HepG2 (cell line): ENCODE results near the gene GNG12. TPM values are rescaled to one million over a fixed set of nuclear protein-coding genes. Genes with fewer than 3 reads are reported as not detected.

Experiments
- ATAC-seq: fragments of 200-7000 bp; cut with Tn5 transposase; 3 replicates; pipeline ENCODE4 v1.9.1; 2020; ENCODE audit warnings: mild to moderate bottlenecking, moderate library complexity
- BruUV-seq: library from RNA; stranded (reverse); fragments of 400-500 nt; replicated peaks from 2 replicates; lab custom pipeline; 2021; lab: Mats Ljungman, UMichigan
- CTCF ChIA-PET: fragments of 300-600 bp; formaldehyde crosslinking; extraction: SDS; loops from one replicate; lab custom pipeline; 2021; ENCODE audit warnings: low total read pairs, inconsistent platforms, low intra/inter-chr PET ratio; lab: Yijun Ruan, JAX
- POLR2A ChIA-PET: fragments of 350-600 bp; sonication (Branson Sonifier 250); formaldehyde crosslinking; loops from one replicate; lab custom pipeline; 2020; ENCODE audit warnings: antibody characterized with exemption, inconsistent platforms; lab: Yijun Ruan, JAX
- DNase-seq: peaks from one replicate; pipeline ENCODE4 v3.0.0-alpha.2; 2015; ENCODE audit warnings: low spot score
- FAIRE-seq: peaks from 3 replicates; lab custom pipeline; 2011; peaks lifted over from hg19 to GRCh38; lab: Jason Lieb, UNC
- H2AFZ ChIP-seq: one replicate; pipeline ENCODE4 v1.6.1; 2011; ENCODE audit warnings: low read length, inconsistent platforms
- H3K27ac ChIP-seq: fragments of 300-600 bp; 3 replicates; pipeline ENCODE4 v1.8.0; 2011; ENCODE audit warnings: mixed run types, mild to moderate bottlenecking, mixed read lengths, low read length, inconsistent platforms; ENCODE audit not compliant: insufficient read depth; ENCODE audit errors: extremely low read length
- H3K27me3 ChIP-seq, 2 experiments: fragments of 200-600 bp in 1 of 2; 2 replicates in 1 of 2; 3 replicates in 1 of 2; pipeline versions ENCODE4 v1.6.0 to v1.8.0; 2011; ENCODE audit warnings: low read length in 2 of 2, mild to moderate bottlenecking in 2 of 2, moderate library complexity in 2 of 2, inconsistent platforms in 1 of 2; ENCODE audit not compliant: insufficient read depth in 2 of 2, control insufficient read depth in 1 of 2
- H3K36me3 ChIP-seq, 2 experiments: fragments of 200-600 bp in 1 of 2; replicated peaks in 1 of 2; 2 replicates in 1 of 2; 3 replicates in 1 of 2; pipeline versions ENCODE4 v1.5.1 to v1.8.0; 2011; ENCODE audit warnings: low read length in 2 of 2, inconsistent platforms in 1 of 2; ENCODE audit not compliant: insufficient read depth in 2 of 2, control insufficient read depth in 1 of 2
- H3K4me1 ChIP-seq: 2 replicates; pipeline ENCODE4 v1.5.1; 2012; ENCODE audit warnings: low read length, inconsistent platforms; ENCODE audit not compliant: insufficient read depth
- H3K4me2 ChIP-seq: 2 replicates; pipeline ENCODE4 v1.6.0; 2011; ENCODE audit warnings: low read depth, low read length, inconsistent platforms
- H3K4me3 ChIP-seq, 3 experiments: fragments of 200-600 bp in 1 of 3; sonication (generic), shearing (Covaris generic) in 1 of 3; replicated peaks in 1 of 3; 2 replicates each; pipeline ENCODE4 v1.5.1; 2011 to 2016; ENCODE audit warnings: low read length in 3 of 3, inconsistent platforms in 2 of 3, low read depth in 2 of 3, mild to moderate bottlenecking in 2 of 3, control low read depth in 1 of 3, mixed read lengths in 1 of 3; ENCODE audit not compliant: insufficient read depth in 1 of 3
- H3K79me2 ChIP-seq: one replicate; pipeline ENCODE4 v1.6.1; 2011; ENCODE audit warnings: low read length, inconsistent platforms; ENCODE audit not compliant: insufficient read depth
- H3K9ac ChIP-seq: 2 replicates; pipeline ENCODE4 v1.6.0; 2011; ENCODE audit warnings: mild to moderate bottlenecking, low read depth, low read length, inconsistent platforms; ENCODE audit not compliant: insufficient read depth
- H3K9me3 ChIP-seq: 2 replicates; pipeline ENCODE4 v1.5.1; 2012; ENCODE audit warnings: mild to moderate bottlenecking, low read length
- H4K20me1 ChIP-seq: 2 replicates; pipeline ENCODE4 v1.6.0; 2011; ENCODE audit warnings: inconsistent platforms, mild to moderate bottlenecking, low read length, moderate library complexity; ENCODE audit not compliant: insufficient read depth
- CAMTA2 ChIP-seq: sonication (generic); formaldehyde crosslinking; IDR thresholded peaks from 2 replicates; pipeline ENCODE4 v1.4.0; 2020; ENCODE audit warnings: mild to moderate bottlenecking, missing genetic modification reagents, borderline replicate concordance
- CCAR2 ChIP-seq: fragments of 200-400 bp; formaldehyde crosslinking; optimal IDR thresholded peaks from 2 replicates; pipeline ENCODE3; 2018; ENCODE audit warnings: low read depth, mild to moderate bottlenecking, low read length, moderate library complexity
- CEBPZ ChIP-seq: IDR thresholded peaks from 2 replicates; pipeline ENCODE4 v1.6.1; 2012; ENCODE audit warnings: low read length, improper control_type of control experiment
- ETV6 ChIP-seq: sonication (generic); formaldehyde crosslinking; conservative IDR thresholded peaks from 2 replicates; pipeline ENCODE4 v1.4.0; 2020; ENCODE audit warnings: missing genetic modification reagents
- GATAD1 ChIP-seq: IDR thresholded peaks from 2 replicates; pipeline ENCODE4 v1.6.1; 2016; ENCODE audit warnings: missing genetic modification reagents, missing compliant biosample characterization
- GMEB2 ChIP-seq: IDR thresholded peaks from 2 replicates; pipeline ENCODE4 v1.6.1; 2016; ENCODE audit warnings: missing biosample characterization, missing genetic modification reagents, low read depth
- KAT8 ChIP-seq: IDR thresholded peaks from 2 replicates; pipeline ENCODE4 v1.6.1; 2016; ENCODE audit warnings: missing genetic modification reagents, missing compliant biosample characterization
- MED13 ChIP-seq: sonication (generic); formaldehyde crosslinking; IDR thresholded peaks from 2 replicates; pipeline ENCODE4 v1.5.0; 2020; ENCODE audit warnings: missing genetic modification reagents
- MLLT10 ChIP-seq: sonication (generic); formaldehyde crosslinking; IDR thresholded peaks from 2 replicates; pipeline ENCODE4 v1.4.0; 2020; ENCODE audit warnings: missing genetic modification reagents
- RARG ChIP-seq: sonication (generic); formaldehyde crosslinking; IDR thresholded peaks from 2 replicates; pipeline ENCODE4 v1.4.0; 2020; ENCODE audit warnings: low read depth, mild to moderate bottlenecking, missing genetic modification reagents
- RFX5 ChIP-seq: IDR thresholded peaks from 2 replicates; pipeline ENCODE4 v1.6.1; 2011; ENCODE audit warnings: low read depth, low read length, improper control_type of control experiment
- USF2 ChIP-seq, 2 experiments: sonication (generic) in 1 of 2; formaldehyde crosslinking in 1 of 2; IDR thresholded peaks; 2 replicates each; pipeline versions ENCODE4 v1.5.1 to v1.6.1; 2011 to 2020; ENCODE audit warnings: borderline replicate concordance in 1 of 2, low read depth in 1 of 2, low read length in 1 of 2, mild to moderate bottlenecking in 1 of 2, missing genetic modification reagents in 1 of 2, moderate library complexity in 1 of 2
- ZMYM3 ChIP-seq: sonication (generic); formaldehyde crosslinking; IDR thresholded peaks from 2 replicates; pipeline ENCODE4 v1.5.1; 2020; ENCODE audit warnings: mild to moderate bottlenecking, missing genetic modification reagents
- ZNF253 ChIP-seq: sonication (generic); formaldehyde crosslinking; IDR thresholded peaks from 2 replicates; pipeline ENCODE4 v1.8.0; 2022; ENCODE audit warnings: mild to moderate bottlenecking, missing genetic modification reagents, borderline replicate concordance
- ZNF337 ChIP-seq: sonication (generic); formaldehyde crosslinking; IDR thresholded peaks from 2 replicates; pipeline ENCODE4 v1.5.1; 2020; ENCODE audit warnings: missing genetic modification reagents, low read depth, mild to moderate bottlenecking, borderline replicate concordance
- ZNF33B ChIP-seq: sonication (generic); formaldehyde crosslinking; IDR thresholded peaks from 2 replicates; pipeline ENCODE4 v1.5.1; 2020; ENCODE audit warnings: mild to moderate bottlenecking, missing genetic modification reagents
- ZNF597 ChIP-seq: sonication (generic); formaldehyde crosslinking; IDR thresholded peaks from 2 replicates; pipeline ENCODE4 v1.5.0; 2020; ENCODE audit warnings: missing genetic modification reagents
- ZNF670 ChIP-seq: sonication (generic); formaldehyde crosslinking; IDR thresholded peaks from 2 replicates; pipeline ENCODE4 v1.8.0; 2022; ENCODE audit warnings: mild to moderate bottlenecking, missing genetic modification reagents, borderline replicate concordance
- WGBS: methylation state at CpG from one replicate; pipeline ENCODE4 v1.1.6; 2017; ENCODE audit warnings: low lambda C conversion rate; 5-methylcytosine and 5-hydroxymethylcytosine counted together
- in situ Hi-C: cut with HindIII; loops from 2 replicates; pipeline ENCODE4 v1.10.0; 2017; ENCODE audit warnings: low pct_unique_long_range_greater_than_20kb; ENCODE audit not compliant: extremely low pct_ligation_motif_present
- intact Hi-C: fragments of 100-400 bp; cut with micrococcal nuclease; formaldehyde crosslinking; loops from one replicate; pipeline ENCODE4 v1.10.0; 2022; ENCODE audit not compliant: unreplicated experiment
- polyA plus RNA-seq, 8 experiments: library from polyadenylated mRNA; depleted of rRNA in 3 of 8; stranded (reverse) in 7 of 8; unstranded in 1 of 8; fragments of >200 nt; fragmentation: Illumina TruSeq in 4 of 8; extraction: Trizol in 4 of 8; gene quantifications; 2 replicates each; pipeline versions ENCODE4 v1.2.1 to v1.2.3, GENCODE V29; 2011 to 2016; ENCODE audit warnings: low read depth in 4 of 8, missing spikeins in 1 of 8, mixed read lengths in 1 of 8; ENCODE audit not compliant: insufficient read depth in 1 of 8
- total RNA-seq, 5 experiments: library from RNA; depleted of rRNA; stranded (reverse); fragments of >200 nt; fragmentation: Illumina TruSeq; extraction: Trizol; gene quantifications; 2 replicates each; pipeline ENCODE4 v1.2.3, GENCODE V29; 2016; ENCODE audit warnings: low read depth in 1 of 5

GNG12 gene
- total and polyA plus RNA-seq, 2 of the 13 experiments (the other 11 are each of a cell fraction or from before 2014, with no cell fraction given), result 0.11 TPM

- DNase-seq (no peak), ATAC-seq (no peak), FAIRE-seq (no peak)
- no peaks in the 10 kb centered on the region for H3K79me2 ChIP-seq
- no peaks in the 10 kb centered on the region for H3K9me3 ChIP-seq
- H3K4me3 ChIP-seq, result no peak overlapping the region
- POLR2A ChIA-PET, result no interaction called here
- H3K36me3 ChIP-seq, result no peaks in the 10 kb centered on the region
- no peak overlapping the region for H3K4me2 ChIP-seq
- peaks cover 10% of the 10 kb centered on the region for H3K4me1 ChIP-seq
- CTCF ChIA-PET, result no interaction called here
- in situ Hi-C loops (no loop called here), intact Hi-C loops (no loop called here)
- H3K27ac ChIP-seq, result no peak overlapping the region
- BruUV-seq, result no TSS peak
- no peaks in the 10 kb centered on the region for H4K20me1 ChIP-seq
- no peaks in the 10 kb centered on the region for H3K27me3 ChIP-seq
- no peak overlapping the region for H3K9ac ChIP-seq
- 0% methylated on average over 1 of the region's 1 CpG for WGBS
- no peak overlapping the region for H2AFZ ChIP-seq
- TF ChIP-seq CEBPZ, result no peak
- TF ChIP-seq RFX5, result no peak
- no peak for TF ChIP-seq ZNF253
- no peak for TF ChIP-seq KAT8
- TF ChIP-seq RARG, result no peak
- TF ChIP-seq ETV6 (CRISPR knock-in tag), result no peak
- no peak for TF ChIP-seq MLLT10 (CRISPR knock-in tag)
- TF ChIP-seq MED13, result no peak
- TF ChIP-seq ZNF670 (CRISPR knock-in tag), result no peak
- no peak for TF ChIP-seq GMEB2 (CRISPR knock-in tag)
- TF ChIP-seq ZMYM3 (CRISPR knock-in tag), result no peak
- no peak for TF ChIP-seq ZNF337 (CRISPR knock-in tag)
- TF ChIP-seq ZNF33B, result no peak
- no peak for TF ChIP-seq CCAR2
- TF ChIP-seq USF2 (IDR thresholded peaks at IDR 0.05; ENCODE audit: low read depth, low read length), result no peak
- no peak for TF ChIP-seq USF2 (CRISPR knock-in tag; IDR thresholded peaks at IDR 0.05; ENCODE audit: borderline replicate concordance)
- no peak for TF ChIP-seq GATAD1 (CRISPR knock-in tag)
- TF ChIP-seq ZNF597 (CRISPR knock-in tag), result no peak
- no peak for TF ChIP-seq CAMTA2 (CRISPR knock-in tag)
Measured at GRCh38 chr1:67811781-67812180, 21.5 kb downstream of the GNG12 start.
